MCF 10A (cell line): ENCODE measurements around the gene SLC17A7. TPM values are rescaled to one million over a fixed set of nuclear protein-coding genes. Genes with fewer than 3 reads are reported as not detected.

Experiments
- BruUV-seq: library from RNA; stranded (reverse); fragments of 400-500 nt; replicated peaks from 2 replicates; lab custom pipeline; 2021; lab: Mats Ljungman, UMichigan
- CTCF ChIA-PET: fragments of 300-600 bp; sonication (Branson Sonifier 250); formaldehyde crosslinking; extraction: SDS; loops from one replicate; lab custom pipeline; 2021; ENCODE audit warnings: antibody characterized with exemption, inconsistent platforms; lab: Yijun Ruan, JAX
- POLR2A ChIA-PET: fragments of 300-600, 350-650 bp; sonication (Branson Sonifier 250); formaldehyde crosslinking; extraction: SDS; loops from one replicate; lab custom pipeline; 2020; ENCODE audit warnings: antibody characterized with exemption, inconsistent platforms; lab: Yijun Ruan, JAX
- DNase-seq: peaks from one replicate; pipeline ENCODE4 v3.0.0-alpha.2; 2018; ENCODE audit not compliant: unreplicated experiment
- H3K27ac Mint-ChIP-seq: one replicate; pipeline ENCODE4 v1.8.0; 2022; ENCODE audit warnings: mild to moderate bottlenecking, low read depth, mixed read lengths; ENCODE audit not compliant: unreplicated experiment
- H3K27me3 Mint-ChIP-seq: one replicate; pipeline ENCODE4 v1.8.0; 2022; ENCODE audit warnings: mixed read lengths; ENCODE audit not compliant: insufficient read depth, unreplicated experiment
- H3K36me3 Mint-ChIP-seq: one replicate; pipeline ENCODE4 v1.8.0; 2022; ENCODE audit warnings: mild to moderate bottlenecking, moderate library complexity, mixed read lengths; ENCODE audit not compliant: insufficient read depth, unreplicated experiment
- H3K4me1 Mint-ChIP-seq: one replicate; pipeline ENCODE4 v1.8.0; 2022; ENCODE audit warnings: mixed read lengths; ENCODE audit not compliant: insufficient read depth, unreplicated experiment
- H3K4me3 Mint-ChIP-seq: one replicate; pipeline ENCODE4 v1.8.0; 2022; ENCODE audit warnings: mild to moderate bottlenecking, moderate library complexity, mixed read lengths; ENCODE audit not compliant: unreplicated experiment
- H3K9me3 Mint-ChIP-seq: one replicate; pipeline ENCODE4 v1.8.0; 2022; ENCODE audit warnings: mixed read lengths; ENCODE audit not compliant: unreplicated experiment
- intact Hi-C: fragments of 100-400 bp; cut with micrococcal nuclease; formaldehyde crosslinking; loops from 2 replicates; pipeline ENCODE4 v1.14.1; 2022
- total RNA-seq: library from RNA; stranded (reverse); gene quantifications from 2 replicates; pipeline ENCODE4 v1.2.3, GENCODE V29; 2022
- TF ChIP-seq, protein P1 (sequence below): fragments of 200-600 bp; IDR thresholded peaks from one replicate; pipeline ENCODE4 v1.8.0; 2022; ENCODE audit warnings: antibody characterized with exemption, mild to moderate bottlenecking; ENCODE audit not compliant: unreplicated experiment

SLC17A7 gene
- total RNA-seq, 1 experiment from 2014 or later = not detected

DNA sequence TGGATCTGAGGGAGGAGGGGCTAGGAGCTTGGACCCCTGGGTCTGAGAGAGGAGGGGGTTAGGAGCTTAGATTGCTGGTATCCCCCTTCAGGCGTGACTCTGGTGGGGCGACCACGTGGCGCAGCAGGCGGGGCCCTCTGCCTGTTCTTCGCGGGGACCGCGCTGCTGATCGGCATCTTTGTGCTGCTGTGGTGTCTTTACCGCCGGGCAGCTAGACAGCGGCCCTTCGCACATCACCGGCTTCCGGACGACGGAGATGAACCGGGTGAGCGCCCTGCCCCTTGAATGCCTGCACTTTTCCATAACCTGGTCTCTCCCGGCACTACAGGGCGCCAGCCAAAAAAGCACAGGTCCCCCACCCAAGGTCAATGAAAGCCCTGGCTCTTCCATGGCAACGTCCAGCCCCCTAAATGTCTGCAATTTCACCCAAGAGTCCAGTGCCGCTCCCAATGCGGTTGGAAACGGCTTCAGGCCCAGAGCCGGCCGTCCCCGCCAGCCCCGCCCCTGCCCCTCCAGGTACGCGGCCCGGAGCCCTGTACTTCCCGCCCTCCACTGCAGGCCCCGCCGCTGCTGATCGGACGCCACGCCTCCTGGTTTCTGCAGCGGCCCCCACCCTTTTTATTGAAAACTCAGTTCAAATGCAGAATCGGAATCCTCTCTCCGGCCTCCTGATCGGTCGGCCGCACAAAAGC is 13.3 kb downstream of the SLC17A7 start:
- Mint-ChIP-seq H3K4me1 (peaks cover 6% of the 10 kb centered on the region), H3K27ac (no peak overlapping the region), H3K4me3 (no peak overlapping the region), H3K27me3 (peaks cover 71% of the 10 kb centered on the region), H3K9me3 (no peaks in the 10 kb centered on the region), H3K36me3 (no peaks in the 10 kb centered on the region)
- TF ChIP-seq, protein P1, sequence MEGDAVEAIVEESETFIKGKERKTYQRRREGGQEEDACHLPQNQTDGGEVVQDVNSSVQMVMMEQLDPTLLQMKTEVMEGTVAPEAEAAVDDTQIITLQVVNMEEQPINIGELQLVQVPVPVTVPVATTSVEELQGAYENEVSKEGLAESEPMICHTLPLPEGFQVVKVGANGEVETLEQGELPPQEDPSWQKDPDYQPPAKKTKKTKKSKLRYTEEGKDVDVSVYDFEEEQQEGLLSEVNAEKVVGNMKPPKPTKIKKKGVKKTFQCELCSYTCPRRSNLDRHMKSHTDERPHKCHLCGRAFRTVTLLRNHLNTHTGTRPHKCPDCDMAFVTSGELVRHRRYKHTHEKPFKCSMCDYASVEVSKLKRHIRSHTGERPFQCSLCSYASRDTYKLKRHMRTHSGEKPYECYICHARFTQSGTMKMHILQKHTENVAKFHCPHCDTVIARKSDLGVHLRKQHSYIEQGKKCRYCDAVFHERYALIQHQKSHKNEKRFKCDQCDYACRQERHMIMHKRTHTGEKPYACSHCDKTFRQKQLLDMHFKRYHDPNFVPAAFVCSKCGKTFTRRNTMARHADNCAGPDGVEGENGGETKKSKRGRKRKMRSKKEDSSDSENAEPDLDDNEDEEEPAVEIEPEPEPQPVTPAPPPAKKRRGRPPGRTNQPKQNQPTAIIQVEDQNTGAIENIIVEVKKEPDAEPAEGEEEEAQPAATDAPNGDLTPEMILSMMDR = no peak
- ChIA-PET CTCF (interaction anchor here (0.7 to 1.0 kb wide), 2 partner anchors 49 to 69 kb away, joined by 3 to 4 read pairs; no protein-coding TSS in a partner anchor), POLR2A (interaction anchor here (1.1 kb wide), 1 partner anchor 46 kb away, joined by 3 read pairs; no protein-coding TSS in a partner anchor)
- no TSS peak for BruUV-seq
- intact Hi-C loops = no loop called here
- DNase-seq = no peak

GRCh38 chr19:49427339-49427738 is 14.0 kb downstream of the SLC17A7 start:
- ChIA-PET CTCF (interaction anchor here (0.7 to 1.1 kb wide), 3 partner anchors 16 to 69 kb away, joined by 3 to 4 read pairs (median 3); no protein-coding TSS in a partner anchor), POLR2A (interaction anchor here (1.1 kb wide), 1 partner anchor 45 kb away, joined by 3 read pairs; no protein-coding TSS in a partner anchor)
- H3K9me3 Mint-ChIP-seq = no peaks in the 10 kb centered on the region
- H3K36me3 Mint-ChIP-seq = no peaks in the 10 kb centered on the region
- intact Hi-C loops = no loop called here
- no peak for DNase-seq
- TF ChIP-seq, protein P1 = no peak
- H3K4me1 Mint-ChIP-seq = peaks cover 6% of the 10 kb centered on the region
- peaks cover 77% of the 10 kb centered on the region for H3K27me3 Mint-ChIP-seq
- BruUV-seq = no TSS peak
- no peak overlapping the region for H3K4me3 Mint-ChIP-seq
- no peak overlapping the region for H3K27ac Mint-ChIP-seq

GRCh38 chr19:49425922-49426592 is 15.3 kb downstream of the SLC17A7 start:
- Mint-ChIP-seq H3K36me3 (no peaks in the 10 kb centered on the region), H3K9me3 (no peaks in the 10 kb centered on the region), H3K4me1 (peaks cover 16% of the 10 kb centered on the region), H3K4me3 (no peak overlapping the region), H3K27ac (no peak overlapping the region), H3K27me3 (peaks cover 89% of the 10 kb centered on the region)
- CTCF ChIA-PET = interaction anchor here (0.5 to 2.6 kb wide), 4 partner anchors 18 to 34 kb away, joined by 3 to 10 read pairs (median 3); no protein-coding TSS in a partner anchor
- no TSS peak for BruUV-seq
- intact Hi-C loops = no loop called here
- POLR2A ChIA-PET = no interaction called here
- no peak for DNase-seq
- TF ChIP-seq, protein P1 = no peak

DNA sequence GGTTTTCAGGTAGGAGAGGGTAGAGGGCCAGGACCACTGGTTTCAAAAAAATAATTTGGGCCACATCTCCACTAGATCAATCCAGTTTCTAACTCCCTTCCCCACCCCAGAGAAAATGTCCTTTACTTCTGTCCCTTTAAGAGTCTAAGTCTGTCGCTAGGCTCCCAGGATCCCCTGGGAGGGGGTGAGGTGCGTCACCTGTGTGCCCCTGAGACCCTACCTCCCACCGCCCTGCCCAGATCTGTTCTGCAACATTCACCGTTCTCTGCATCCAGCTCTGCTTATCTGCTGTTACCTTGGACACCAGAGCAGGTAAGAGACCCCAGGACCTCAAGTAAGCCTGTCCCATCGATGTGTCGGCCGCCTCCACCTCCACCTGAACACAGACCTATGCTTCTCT is 16.1 kb downstream of the SLC17A7 start, which contains the start of gene GFY:
TSS of gene GFY (plus strand) at position 211 of the 400 bp plus-strand sequence. CDS start 1,043 bp downstream, outside the sequence.
- POLR2A ChIA-PET = no interaction called here
- intact Hi-C loops = no loop called here

More for the DNA sequence above, 16.1 kb downstream of the SLC17A7 start, which contains the start of gene GFY:
- Mint-ChIP-seq H3K4me1 (peaks cover 22% of the 10 kb centered on the region), H3K4me3 (no peak within 1 kb of the TSS), H3K27me3 (peaks cover 89% of the 10 kb centered on the region), H3K36me3 (no peaks in the 10 kb centered on the region), H3K9me3 (no peaks in the 10 kb centered on the region), H3K27ac (no peak within 1 kb of the TSS)
- BruUV-seq = no TSS peak
- CTCF ChIA-PET = interaction anchor here (1.0 to 2.6 kb wide), 4 partner anchors 15 to 33 kb away, joined by 3 to 10 read pairs (median 3); no protein-coding TSS in a partner anchor
- no peak for DNase-seq
- TF ChIP-seq, protein P1 = no peak
